CD1c-positive myeloid dendritic cell (primary cell): ENCODE data around the gene CCDC12.

Experiments used
- DNase-seq: peaks from one replicate; pipeline ENCODE4 v3.0.0-alpha.2; 2016; ENCODE audit errors: extremely low spot score

Gene CCDC12

GRCh38 chr3:47007482-47008233 is 31.1 kb upstream of the CCDC12 start:
- no peak for DNase-seq

GRCh38 chr3:47007001-47007400 is 30.5 kb upstream of the CCDC12 start:
- DNase-seq = no peak

- no peak for DNase-seq
These were observed 29.7 kb upstream of the CCDC12 start for GRCh38 chr3:47006145-47006651.

- DNase-seq = no peak
These were observed 28.9 kb upstream of the CCDC12 start for GRCh38 chr3:47005212-47006144.

GRCh38 chr3:47004369-47005211 is 28.0 kb upstream of the CCDC12 start:
- no peak for DNase-seq

GRCh38 chr3:47003461-47004368 is 27.2 kb upstream of the CCDC12 start:
- no peak for DNase-seq

- DNase-seq = no peak
These were observed 26.5 kb upstream of the CCDC12 start for GRCh38 chr3:47003056-47003410.

- no peak for DNase-seq
These were observed 25.9 kb upstream of the CCDC12 start for GRCh38 chr3:47002171-47003055.

- no peak for DNase-seq
These were observed 25.2 kb upstream of the CCDC12 start for GRCh38 chr3:47001731-47002170.

- DNase-seq = no peak
These were observed 24.6 kb upstream of the CCDC12 start for GRCh38 chr3:47000922-47001730.

GRCh38 chr3:47000198-47000815 is 23.8 kb upstream of the CCDC12 start:
- no peak for DNase-seq

- no peak for DNase-seq
These were observed 23.1 kb upstream of the CCDC12 start for GRCh38 chr3:46999516-47000197.

- DNase-seq = no peak
These were observed 22.4 kb upstream of the CCDC12 start for GRCh38 chr3:46998852-46999515.

- DNase-seq = peak; percentile 57
These were observed 21.7 kb upstream of the CCDC12 start for GRCh38 chr3:46998121-46998851.

- DNase-seq = no peak
These were observed 21.0 kb upstream of the CCDC12 start for GRCh38 chr3:46997453-46998091.
